Type B pancreatic cell (in vitro differentiated cells): ENCODE measurements around the gene PASK. TPM values are rescaled to one million over a fixed set of nuclear protein-coding genes. Genes with fewer than 3 reads are reported as not detected.

Source experiments
- DNase-seq: peaks from one replicate; pipeline ENCODE4 v3.0.0; 2021; ENCODE audit warnings: mixed read lengths; ENCODE audit not compliant: unreplicated experiment; ENCODE audit errors: extremely low spot score
- H3K27ac Mint-ChIP-seq: 2 replicates; pipeline ENCODE4 v1.8.0; 2021; ENCODE audit warnings: mild to moderate bottlenecking, mixed read lengths
- H3K27me3 Mint-ChIP-seq: 2 replicates; pipeline ENCODE4 v1.8.0; 2021; ENCODE audit warnings: mixed read lengths
- H3K36me3 Mint-ChIP-seq: 2 replicates; pipeline ENCODE4 v1.8.0; 2021; ENCODE audit warnings: mixed read lengths
- H3K4me1 Mint-ChIP-seq: one replicate; pipeline ENCODE4 v1.8.0; 2021; ENCODE audit warnings: mixed read lengths; ENCODE audit not compliant: unreplicated experiment
- H3K4me3 Mint-ChIP-seq: 2 replicates; pipeline ENCODE4 v1.8.0; 2021; ENCODE audit warnings: mild to moderate bottlenecking, mixed read lengths
- H3K9me3 Mint-ChIP-seq: 2 replicates; pipeline ENCODE4 v1.8.0; 2021; ENCODE audit warnings: mixed read lengths
- total RNA-seq: library from RNA; stranded (reverse); gene quantifications from 2 replicates; pipeline ENCODE4 v1.2.1, GENCODE V29; 2021; ENCODE audit warnings: low replicate concordance
- TF ChIP-seq, protein P1 (sequence below): fragments of 200-600 bp; sonication (generic); conservative IDR thresholded peaks from 2 replicates; pipeline ENCODE4 v1.5.0; 2021; ENCODE audit warnings: antibody characterized with exemption, mild to moderate bottlenecking

The PASK gene
- total RNA-seq, 1 donor from 2014 or later, result 50.9 TPM

DNA sequence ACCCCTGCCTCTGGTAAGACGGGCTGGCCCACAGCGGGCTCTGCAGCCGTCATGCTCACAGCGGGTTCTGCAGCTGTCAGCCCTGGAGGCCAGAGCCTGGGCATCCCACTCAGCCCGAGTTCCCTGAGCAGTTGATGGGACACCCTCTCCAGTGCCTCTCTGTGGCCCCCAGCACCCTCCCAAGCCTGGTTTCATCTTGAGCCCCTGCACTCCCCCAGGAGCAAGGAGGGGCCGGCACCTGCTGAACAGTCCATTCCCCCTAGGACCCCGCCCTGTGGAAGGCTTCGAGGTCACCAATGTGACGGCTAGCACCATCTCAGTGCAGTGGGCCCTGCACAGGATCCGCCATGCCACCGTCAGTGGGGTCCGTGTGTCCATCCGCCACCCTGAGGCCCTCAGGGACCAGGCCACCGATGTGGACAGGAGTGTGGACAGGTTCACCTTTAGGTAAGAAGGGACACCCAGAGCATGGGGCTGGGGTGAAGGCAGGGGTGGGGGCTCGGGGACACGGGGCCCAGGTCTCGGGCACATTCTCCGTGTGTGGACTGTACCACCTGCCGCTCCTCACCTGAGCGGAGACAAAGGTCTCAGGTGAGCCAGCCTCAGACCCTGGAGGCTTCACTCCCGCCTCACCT, 81.7 kb downstream of the PASK start:
- H3K27me3 Mint-ChIP-seq, result no peaks in the 10 kb centered on the region
- H3K4me1 Mint-ChIP-seq, result peaks cover 5% of the 10 kb centered on the region
- H3K9me3 Mint-ChIP-seq, result no peaks in the 10 kb centered on the region
- DNase-seq, result peak; percentile 59
- TF ChIP-seq, protein P1, sequence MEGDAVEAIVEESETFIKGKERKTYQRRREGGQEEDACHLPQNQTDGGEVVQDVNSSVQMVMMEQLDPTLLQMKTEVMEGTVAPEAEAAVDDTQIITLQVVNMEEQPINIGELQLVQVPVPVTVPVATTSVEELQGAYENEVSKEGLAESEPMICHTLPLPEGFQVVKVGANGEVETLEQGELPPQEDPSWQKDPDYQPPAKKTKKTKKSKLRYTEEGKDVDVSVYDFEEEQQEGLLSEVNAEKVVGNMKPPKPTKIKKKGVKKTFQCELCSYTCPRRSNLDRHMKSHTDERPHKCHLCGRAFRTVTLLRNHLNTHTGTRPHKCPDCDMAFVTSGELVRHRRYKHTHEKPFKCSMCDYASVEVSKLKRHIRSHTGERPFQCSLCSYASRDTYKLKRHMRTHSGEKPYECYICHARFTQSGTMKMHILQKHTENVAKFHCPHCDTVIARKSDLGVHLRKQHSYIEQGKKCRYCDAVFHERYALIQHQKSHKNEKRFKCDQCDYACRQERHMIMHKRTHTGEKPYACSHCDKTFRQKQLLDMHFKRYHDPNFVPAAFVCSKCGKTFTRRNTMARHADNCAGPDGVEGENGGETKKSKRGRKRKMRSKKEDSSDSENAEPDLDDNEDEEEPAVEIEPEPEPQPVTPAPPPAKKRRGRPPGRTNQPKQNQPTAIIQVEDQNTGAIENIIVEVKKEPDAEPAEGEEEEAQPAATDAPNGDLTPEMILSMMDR, result no peak
- H3K4me3 Mint-ChIP-seq, result no peak overlapping the region
- H3K36me3 Mint-ChIP-seq, result no peaks in the 10 kb centered on the region
- no peak overlapping the region for H3K27ac Mint-ChIP-seq

DNA sequence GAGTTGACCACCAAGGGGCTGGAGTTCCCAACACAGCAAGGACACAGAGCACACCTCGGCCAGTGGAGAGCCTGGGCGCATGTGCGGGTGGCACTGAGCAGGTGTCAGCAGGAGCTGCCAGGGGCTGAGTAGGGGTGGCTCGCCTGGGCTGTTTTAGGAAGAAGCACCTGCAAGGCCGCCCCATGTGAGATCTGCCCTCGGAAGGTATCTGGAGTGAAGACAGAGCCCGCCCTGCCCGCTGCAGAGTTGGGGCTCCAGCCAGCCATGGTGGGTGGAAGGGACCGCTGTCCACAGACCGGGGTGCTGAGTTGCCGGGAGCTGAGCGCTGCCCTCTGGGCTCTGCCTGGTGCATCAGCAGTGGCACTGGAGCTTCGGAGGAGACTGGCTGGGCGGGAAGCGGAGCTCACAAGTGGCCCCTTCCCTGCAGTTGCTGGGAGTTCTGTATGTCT, 82.4 kb downstream of the PASK start:
- Mint-ChIP-seq H3K9me3 (no peaks in the 10 kb centered on the region), H3K4me3 (no peak overlapping the region), H3K27me3 (no peaks in the 10 kb centered on the region), H3K4me1 (no peaks in the 10 kb centered on the region), H3K36me3 (no peaks in the 10 kb centered on the region), H3K27ac (no peak overlapping the region)
- TF ChIP-seq, protein P1, result no peak
- peak; percentile 69 for DNase-seq

DNA sequence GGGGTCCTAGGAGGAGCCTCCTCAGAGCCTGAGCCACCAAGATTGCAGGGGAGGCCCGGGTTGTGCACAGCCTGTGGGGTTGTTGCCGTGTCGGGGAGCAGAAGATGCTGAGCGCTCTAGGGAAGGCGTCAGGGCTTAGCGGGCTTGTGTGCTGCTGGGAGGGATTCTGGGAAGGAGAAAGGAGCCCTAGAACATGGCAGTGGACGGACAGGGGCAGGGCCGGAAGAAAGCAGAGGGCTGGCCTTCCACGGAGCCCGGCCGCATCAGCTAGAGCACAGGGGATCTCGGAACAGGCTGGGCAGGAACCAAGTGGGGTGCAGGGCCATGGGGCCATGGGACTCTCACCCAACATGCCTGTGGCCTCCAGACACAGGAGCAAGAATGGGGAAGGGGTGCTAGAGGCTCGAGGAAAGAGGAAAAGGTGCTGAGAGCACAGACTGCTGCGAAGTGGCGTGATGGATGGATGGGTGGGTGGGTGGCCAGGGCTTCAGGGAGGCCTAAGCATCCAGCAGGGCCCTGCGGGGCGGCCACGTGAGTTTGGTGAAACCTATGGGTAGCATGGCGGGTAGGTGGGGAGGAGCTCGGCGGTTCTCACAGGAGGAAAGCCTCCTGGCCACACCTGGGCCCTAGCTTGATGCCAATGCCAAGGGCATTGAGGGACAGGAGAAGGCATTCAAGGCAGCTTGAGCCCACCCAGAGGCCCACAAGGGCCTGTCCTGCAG, 82.9 kb downstream of the PASK start:
- DNase-seq, result peak; percentile 57
- Mint-ChIP-seq H3K27me3 (no peaks in the 10 kb centered on the region), H3K36me3 (no peaks in the 10 kb centered on the region), H3K4me3 (no peak overlapping the region), H3K27ac (peak overlapping the region; percentile 34), H3K4me1 (peaks cover 2% of the 10 kb centered on the region), H3K9me3 (no peaks in the 10 kb centered on the region)
- TF ChIP-seq, protein P1, result no peak

DNA sequence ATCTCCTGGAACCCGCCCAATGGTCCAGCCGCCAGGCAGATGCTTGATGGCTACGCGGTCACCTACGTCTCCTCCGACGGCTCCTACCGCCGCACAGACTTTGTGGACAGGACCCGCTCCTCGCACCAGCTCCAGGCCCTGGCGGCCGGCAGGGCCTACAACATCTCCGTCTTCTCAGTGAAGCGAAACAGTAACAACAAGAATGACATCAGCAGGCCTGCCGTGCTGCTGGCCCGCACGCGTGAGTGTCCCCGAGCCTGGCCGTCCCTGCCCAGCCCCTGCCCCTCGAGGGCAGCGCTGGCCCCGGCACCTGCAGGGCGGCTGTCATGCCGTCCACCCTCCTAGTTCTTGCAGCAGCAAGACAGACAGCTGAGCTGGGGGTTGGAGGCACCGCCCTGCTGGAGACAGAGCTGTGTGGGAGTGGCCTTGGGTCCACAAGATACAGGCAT, 83.9 kb downstream of the PASK start:
- peak; percentile 57 for DNase-seq
- H3K9me3 Mint-ChIP-seq, result no peaks in the 10 kb centered on the region
- no peaks in the 10 kb centered on the region for H3K36me3 Mint-ChIP-seq
- TF ChIP-seq, protein P1, result no peak
- H3K27me3 Mint-ChIP-seq, result no peaks in the 10 kb centered on the region
- H3K27ac Mint-ChIP-seq, result no peak overlapping the region
- H3K4me1 Mint-ChIP-seq, result peaks cover 5% of the 10 kb centered on the region
- no peak overlapping the region for H3K4me3 Mint-ChIP-seq

DNA sequence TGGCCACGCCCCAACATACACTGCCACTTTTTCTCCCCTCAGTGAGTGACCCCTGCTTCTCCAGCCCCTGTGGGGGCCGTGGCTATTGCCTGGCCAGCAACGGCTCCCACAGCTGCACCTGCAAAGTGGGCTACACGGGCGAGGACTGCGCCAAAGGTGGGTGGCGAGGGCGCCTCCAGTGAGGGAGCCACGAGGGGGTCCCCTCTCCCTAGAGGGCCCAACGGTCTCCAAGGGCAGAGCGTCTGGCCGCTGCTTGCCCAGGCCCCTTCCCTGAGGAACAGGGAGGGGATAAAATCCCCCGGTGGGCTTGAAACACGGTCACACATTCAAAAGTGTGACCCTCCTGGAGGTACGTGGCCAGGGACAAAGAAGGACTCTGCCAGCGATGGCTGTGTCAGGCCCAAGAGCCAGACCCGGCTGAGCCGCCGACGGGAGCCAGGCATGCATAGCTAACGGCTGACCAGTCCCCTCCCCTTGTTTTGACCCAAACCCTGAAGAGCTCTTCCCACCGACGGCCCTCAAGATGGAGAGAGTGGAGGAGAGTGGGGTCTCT, 84.4 kb downstream of the PASK start:
- peak; percentile 68 for DNase-seq
- Mint-ChIP-seq H3K4me3 (no peak overlapping the region), H3K9me3 (no peaks in the 10 kb centered on the region), H3K36me3 (no peaks in the 10 kb centered on the region), H3K27me3 (no peaks in the 10 kb centered on the region), H3K27ac (no peak overlapping the region), H3K4me1 (peaks cover 5% of the 10 kb centered on the region)
- TF ChIP-seq, protein P1, result no peak
